Activated T-cell treated with anti-CD3 and anti-CD28 coated beads, Interleukin-2, amount 50 U/mL, for 72 hours (primary cell): ENCODE measurements around the gene EIF4A2. TPM values are rescaled to one million over a fixed set of nuclear protein-coding genes. Genes with fewer than 3 reads are reported as not detected.

Experiments used
- ATAC-seq, 2 donors: fragments of 150-1000 bp; cut with Tn5 transposase; replicated peaks in 1 of 2; 2 replicates each; pipeline ENCODE4 v1.10.0; 2021; ENCODE audit warnings: moderate library complexity in 2 of 2, mild to moderate bottlenecking in 1 of 2
- DNase-seq, 2 donors: peaks; one replicate each; pipeline ENCODE4 v3.0.0; 2021 to 2022; ENCODE audit warnings: mixed read lengths in 1 of 2
- H3K27ac Mint-ChIP-seq: one replicate; pipeline ENCODE4 v1.8.0; 2022; ENCODE audit warnings: mild to moderate bottlenecking, moderate library complexity, mixed read lengths
- H3K27me3 Mint-ChIP-seq: one replicate; pipeline ENCODE4 v1.8.0; 2022; ENCODE audit warnings: low read depth, mixed read lengths
- H3K36me3 Mint-ChIP-seq, 2 donors: one replicate each; pipeline ENCODE4 v1.8.0; 2022; ENCODE audit warnings: mixed read lengths in 2 of 2, mild to moderate bottlenecking in 1 of 2; ENCODE audit not compliant: insufficient read depth in 2 of 2
- H3K4me1 Mint-ChIP-seq: one replicate; pipeline ENCODE4 v1.8.0; 2022; ENCODE audit warnings: low read depth, mixed read lengths
- H3K4me3 Mint-ChIP-seq, 2 donors: one replicate each; pipeline ENCODE4 v1.8.0; 2022; ENCODE audit warnings: mild to moderate bottlenecking in 2 of 2, mixed read lengths in 2 of 2, moderate library complexity in 2 of 2
- H3K9me3 Mint-ChIP-seq, 2 donors: one replicate each; pipeline ENCODE4 v1.8.0; 2022; ENCODE audit warnings: mixed read lengths in 2 of 2
- total RNA-seq, 2 donors: library from RNA; stranded (reverse); gene quantifications; one replicate each; pipeline ENCODE4 v1.2.3, GENCODE V29; 2022

Gene EIF4A2
- total RNA-seq = 100 to 1,000 TPM; 353 to 492 TPM

GRCh38 chr3:186783058-186783730 lies at the start of gene EIF4A2:
Gene EIF4A2, plus strand, starts transcription at chr3:186783577. Its CDS starts 34 bp downstream, at chr3:186783611.
- DNase-seq = peak; percentile 94
- peak; percentile 77 to 79 for ATAC-seq
- Mint-ChIP-seq H3K4me1 (peaks cover 43% of the 10 kb centered on the region), H3K36me3 (peaks cover 36 to 51% of the 10 kb centered on the region in 2 donors), H3K27ac (peak within 1 kb of the TSS; percentile 99), H3K9me3 (no peaks in the 10 kb centered on the region), H3K4me3 (peak within 1 kb of the TSS; percentile 92 to 97), H3K27me3 (no peaks in the 10 kb centered on the region)

- H3K27ac Mint-ChIP-seq = no peak overlapping the region
- DNase-seq (no peak), ATAC-seq (no peak)
- H3K4me1 Mint-ChIP-seq = peaks cover 6% of the 10 kb centered on the region
- H3K27me3 Mint-ChIP-seq = no peaks in the 10 kb centered on the region
- H3K4me3 Mint-ChIP-seq = no peak overlapping the region
- no peaks in the 10 kb centered on the region for H3K9me3 Mint-ChIP-seq
- H3K36me3 Mint-ChIP-seq = peaks cover 1 to 2% of the 10 kb centered on the region in 2 donors
These were observed 40.6 kb upstream of the EIF4A2 start for GRCh38 chr3:186742618-186743380.

GRCh38 chr3:186743666-186744065 lies 39.7 kb upstream of the EIF4A2 start:
- H3K9me3 Mint-ChIP-seq = no peaks in the 10 kb centered on the region
- ATAC-seq (no peak), DNase-seq (no peak)
- H3K27ac Mint-ChIP-seq = no peak overlapping the region
- no peaks in the 10 kb centered on the region for H3K27me3 Mint-ChIP-seq
- H3K4me3 Mint-ChIP-seq = no peak overlapping the region
- peaks cover 1 to 2% of the 10 kb centered on the region in 2 donors for H3K36me3 Mint-ChIP-seq
- H3K4me1 Mint-ChIP-seq = peaks cover 6% of the 10 kb centered on the region

DNA sequence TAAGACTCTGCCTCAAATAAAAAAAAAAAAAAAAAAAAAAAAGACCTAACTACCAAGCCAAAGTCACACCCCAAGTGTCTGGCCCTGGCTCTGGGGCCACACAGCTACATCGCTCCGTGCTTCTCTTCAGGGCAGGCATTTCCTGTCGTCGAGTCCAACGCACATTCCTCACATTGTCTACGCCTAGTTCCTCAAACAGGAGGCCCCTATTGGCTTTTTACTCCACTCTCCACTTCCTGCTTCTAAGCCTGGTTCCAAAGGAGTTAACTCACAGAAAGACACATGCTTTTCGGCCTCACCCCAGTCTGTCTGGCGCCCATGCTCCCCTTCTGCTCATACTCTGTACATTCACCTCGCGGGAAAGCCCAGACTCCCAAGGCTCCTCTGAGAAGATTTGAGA lies 37.4 kb upstream of the EIF4A2 start:
- H3K27me3 Mint-ChIP-seq = no peaks in the 10 kb centered on the region
- no peak overlapping the region for H3K4me3 Mint-ChIP-seq
- no peaks in the 10 kb centered on the region for H3K9me3 Mint-ChIP-seq
- ATAC-seq (no peak), DNase-seq (no peak)
- H3K36me3 Mint-ChIP-seq = peaks cover 1 to 2% of the 10 kb centered on the region in 2 donors
- H3K27ac Mint-ChIP-seq = no peak overlapping the region
- peaks cover 6% of the 10 kb centered on the region for H3K4me1 Mint-ChIP-seq

- peaks cover 22% of the 10 kb centered on the region for H3K4me1 Mint-ChIP-seq
- ATAC-seq = no peak
- no peak overlapping the region for H3K4me3 Mint-ChIP-seq
- H3K36me3 Mint-ChIP-seq = no peaks in the 10 kb centered on the region
- no peak for DNase-seq
- no peak overlapping the region for H3K27ac Mint-ChIP-seq
- peaks cover 4% of the 10 kb centered on the region for H3K27me3 Mint-ChIP-seq
- no peaks in the 10 kb centered on the region for H3K9me3 Mint-ChIP-seq
These were observed 33.1 kb upstream of the EIF4A2 start for GRCh38 chr3:186750316-186750715.

- peaks cover 17% of the 10 kb centered on the region for H3K4me1 Mint-ChIP-seq
- peaks cover 4% of the 10 kb centered on the region for H3K27me3 Mint-ChIP-seq
- H3K27ac Mint-ChIP-seq = no peak overlapping the region
- H3K9me3 Mint-ChIP-seq = no peaks in the 10 kb centered on the region
- no peak for DNase-seq
- H3K36me3 Mint-ChIP-seq = no peaks in the 10 kb centered on the region
- ATAC-seq = no peak
- H3K4me3 Mint-ChIP-seq = no peak overlapping the region
These were observed 31.9 kb upstream of the EIF4A2 start for GRCh38 chr3:186751480-186751879.

- Mint-ChIP-seq H3K9me3 (no peaks in the 10 kb centered on the region), H3K27me3 (peaks cover 4% of the 10 kb centered on the region), H3K36me3 (no peaks in the 10 kb centered on the region), H3K27ac (peak overlapping the region; percentile 71), H3K4me3 (peak overlapping the region; percentile 58 to 87), H3K4me1 (peaks cover 17% of the 10 kb centered on the region)
- ATAC-seq (no peak), DNase-seq (no peak)
These were observed 29.4 kb upstream of the EIF4A2 start for GRCh38 chr3:186754006-186754405.

DNA sequence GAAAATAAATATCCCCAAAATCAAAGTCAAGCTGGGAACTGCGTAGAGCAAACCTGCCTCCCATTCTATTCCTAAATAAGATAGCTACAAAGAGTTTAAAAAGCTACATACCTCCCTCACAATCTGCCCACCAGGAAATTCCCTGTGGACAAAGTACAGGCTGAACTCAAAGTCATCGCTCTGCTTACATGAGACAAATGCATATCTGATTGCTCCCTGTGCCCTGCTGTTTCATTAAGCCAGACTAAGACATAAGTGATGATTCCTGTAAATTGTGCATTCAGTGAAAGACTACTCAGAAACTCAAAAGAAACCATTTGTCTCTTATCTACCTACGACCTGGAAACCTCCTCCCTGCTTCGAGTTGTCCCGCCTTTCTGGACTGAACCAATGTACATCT lies 28.5 kb upstream of the EIF4A2 start:
- ATAC-seq (no peak), DNase-seq (no peak)
- H3K9me3 Mint-ChIP-seq = no peaks in the 10 kb centered on the region
- no peaks in the 10 kb centered on the region for H3K36me3 Mint-ChIP-seq
- H3K27ac Mint-ChIP-seq = no peak overlapping the region
- peaks cover 22% of the 10 kb centered on the region for H3K4me1 Mint-ChIP-seq
- peaks cover 4% of the 10 kb centered on the region for H3K27me3 Mint-ChIP-seq
- H3K4me3 Mint-ChIP-seq = no peak overlapping the region

- no peak for ATAC-seq
- H3K4me1 Mint-ChIP-seq = peaks cover 33% of the 10 kb centered on the region
These were observed 26.2 kb upstream of the EIF4A2 start for GRCh38 chr3:186757214-186757613.

GRCh38 chr3:186757686-186758220 lies 25.6 kb upstream of the EIF4A2 start:
- no peaks in the 10 kb centered on the region for H3K9me3 Mint-ChIP-seq

More at GRCh38 chr3:186757214-186757613, 26.2 kb upstream of the EIF4A2 start:
- no peaks in the 10 kb centered on the region for H3K27me3 Mint-ChIP-seq
- H3K36me3 Mint-ChIP-seq = no peaks in the 10 kb centered on the region
- H3K27ac Mint-ChIP-seq = no peak overlapping the region
- no peak for DNase-seq
- no peak overlapping the region for H3K4me3 Mint-ChIP-seq
- H3K9me3 Mint-ChIP-seq = no peaks in the 10 kb centered on the region

GRCh38 chr3:186759231-186759930 lies 24.0 kb upstream of the EIF4A2 start:
- H3K36me3 Mint-ChIP-seq = no peaks in the 10 kb centered on the region
- no peak overlapping the region for H3K27ac Mint-ChIP-seq
- H3K4me3 Mint-ChIP-seq = no peak overlapping the region
- H3K9me3 Mint-ChIP-seq = no peaks in the 10 kb centered on the region
- no peak for DNase-seq
- peaks cover 20% of the 10 kb centered on the region for H3K4me1 Mint-ChIP-seq
- no peaks in the 10 kb centered on the region for H3K27me3 Mint-ChIP-seq
- ATAC-seq = no peak

More at GRCh38 chr3:186757686-186758220, 25.6 kb upstream of the EIF4A2 start:
- ATAC-seq (no peak), DNase-seq (no peak)
- no peaks in the 10 kb centered on the region for H3K27me3 Mint-ChIP-seq
- no peaks in the 10 kb centered on the region for H3K36me3 Mint-ChIP-seq
- H3K27ac Mint-ChIP-seq = no peak overlapping the region
- peaks cover 33% of the 10 kb centered on the region for H3K4me1 Mint-ChIP-seq
- H3K4me3 Mint-ChIP-seq = no peak overlapping the region

GRCh38 chr3:186760141-186760833 lies 23.1 kb upstream of the EIF4A2 start:
- H3K4me3 Mint-ChIP-seq = no peak overlapping the region
- H3K27me3 Mint-ChIP-seq = no peaks in the 10 kb centered on the region
- H3K9me3 Mint-ChIP-seq = no peaks in the 10 kb centered on the region
- no peak overlapping the region for H3K27ac Mint-ChIP-seq
- DNase-seq (no peak), ATAC-seq (peak; percentile 46 to 76)
- peaks cover 0 to 3% of the 10 kb centered on the region in 2 donors for H3K36me3 Mint-ChIP-seq
- peaks cover 16% of the 10 kb centered on the region for H3K4me1 Mint-ChIP-seq
